ENCODE measurements around the gene RREB1.

The RREB1 gene

GRCh38 chr6:7256785-7257184, 149.0 kb downstream of the RREB1 start:
- Histone ChIP-seq H4K20me1 (ENCODE audit: low read depth, low read length) (no peaks in the 10 kb centered on the region), H3K27ac (ENCODE audit: low read depth, low read length) (no peak overlapping the region), H3K4me2 (ENCODE audit: low read depth, low read length, poor library complexity, severe bottlenecking) (no peak overlapping the region), H3K4me3 (ENCODE audit: insufficient read depth, low read length, poor library complexity, severe bottlenecking) (no peak overlapping the region), H3K9ac (ENCODE audit: low read length) (no peak overlapping the region), H3K9me2 (replicated peaks; ENCODE audit: insufficient read depth, low read length) (no peaks in the 10 kb centered on the region), H3K27me3 (ENCODE audit: low read length) (no peaks in the 10 kb centered on the region), H3K79me2 (ENCODE audit: insufficient read depth, low read length) (no peaks in the 10 kb centered on the region), H2AFZ (ENCODE audit: low read depth, low read length, severe bottlenecking) (no peak overlapping the region), H3K9me3 (ENCODE audit: insufficient read depth, low read length) (no peaks in the 10 kb centered on the region), H3K36me3 (ENCODE audit: low read length) (no peaks in the 10 kb centered on the region), H3F3A (ENCODE audit: insufficient read depth) (no peaks in the 10 kb centered on the region)
- no peak for TF ChIP-seq CTCF (IDR thresholded peaks at IDR 0.05; ENCODE audit: insufficient read depth, low read length, poor library complexity, severe bottlenecking)
- TF ChIP-seq EZH2phosphoT487 (conservative IDR thresholded peaks at IDR 0.05; ENCODE audit: low read length) = no peak

GRCh38 chr6:7257521-7258230, 149.9 kb downstream of the RREB1 start:
- H4K20me1 ChIP-seq (ENCODE audit: low read depth, low read length) = no peaks in the 10 kb centered on the region
- H3K9ac ChIP-seq (ENCODE audit: low read length) = no peak overlapping the region
- H3K4me3 ChIP-seq (ENCODE audit: insufficient read depth, low read length, poor library complexity, severe bottlenecking) = no peak overlapping the region
- TF ChIP-seq EZH2phosphoT487 (conservative IDR thresholded peaks at IDR 0.05; ENCODE audit: low read length) = no peak
- TF ChIP-seq CTCF (IDR thresholded peaks at IDR 0.05; ENCODE audit: insufficient read depth, low read length, poor library complexity, severe bottlenecking) = no peak
- H3K79me2 ChIP-seq (ENCODE audit: insufficient read depth, low read length) = no peaks in the 10 kb centered on the region
- no peak overlapping the region for H3K4me2 ChIP-seq (ENCODE audit: low read depth, low read length, poor library complexity, severe bottlenecking)
- H3K27ac ChIP-seq (ENCODE audit: low read depth, low read length) = no peak overlapping the region
- H3F3A ChIP-seq (ENCODE audit: insufficient read depth) = no peaks in the 10 kb centered on the region
- H3K36me3 ChIP-seq (ENCODE audit: low read length) = no peaks in the 10 kb centered on the region
- no peaks in the 10 kb centered on the region for H3K9me2 ChIP-seq (replicated peaks; ENCODE audit: insufficient read depth, low read length)
- H2AFZ ChIP-seq (ENCODE audit: low read depth, low read length, severe bottlenecking) = no peak overlapping the region
- no peaks in the 10 kb centered on the region for H3K27me3 ChIP-seq (ENCODE audit: low read length)
- H3K9me3 ChIP-seq (ENCODE audit: insufficient read depth, low read length) = no peaks in the 10 kb centered on the region

- Histone ChIP-seq H3K27ac (ENCODE audit: low read depth, low read length) (no peak overlapping the region), H3K27me3 (ENCODE audit: low read length) (no peaks in the 10 kb centered on the region), H3K36me3 (ENCODE audit: low read length) (no peaks in the 10 kb centered on the region), H3F3A (ENCODE audit: insufficient read depth) (no peaks in the 10 kb centered on the region), H3K4me2 (ENCODE audit: low read depth, low read length, poor library complexity, severe bottlenecking) (no peak overlapping the region), H3K9me2 (replicated peaks; ENCODE audit: insufficient read depth, low read length) (no peaks in the 10 kb centered on the region), H3K9ac (ENCODE audit: low read length) (no peak overlapping the region), H2AFZ (ENCODE audit: low read depth, low read length, severe bottlenecking) (no peak overlapping the region), H3K79me2 (ENCODE audit: insufficient read depth, low read length) (no peaks in the 10 kb centered on the region), H3K9me3 (ENCODE audit: insufficient read depth, low read length) (no peaks in the 10 kb centered on the region), H4K20me1 (ENCODE audit: low read depth, low read length) (no peaks in the 10 kb centered on the region), H3K4me3 (ENCODE audit: insufficient read depth, low read length, poor library complexity, severe bottlenecking) (no peak overlapping the region)
- TF ChIP-seq EZH2phosphoT487 (conservative IDR thresholded peaks at IDR 0.05; ENCODE audit: low read length) (no peak), CTCF (IDR thresholded peaks at IDR 0.05; ENCODE audit: insufficient read depth, low read length, poor library complexity, severe bottlenecking) (no peak)
These were observed 150.5 kb downstream of the RREB1 start for GRCh38 chr6:7258231-7258763.
